GM19099 (cell line): Measurements from ENCODE around the gene IL27RA.
A peak's percentile ranks its signal among the peaks of the same experiment; 100 is the strongest.

Experiments used
- POLR2A ChIP-seq: IDR thresholded peaks from 3 replicates; pipeline ENCODE4 v1.6.1; 2011; ENCODE audit warnings: low read depth; ENCODE audit not compliant: insufficient read length; ENCODE audit errors: extremely low read depth

Gene IL27RA

GRCh38 chr19:14006766-14007562, 24.6 kb upstream of the IL27RA start:
- peak; percentile 70 for TF ChIP-seq POLR2A

- no peak for TF ChIP-seq POLR2A
Measured at GRCh38 chr19:14012378-14012915, 19.1 kb upstream of the IL27RA start.

- peak; percentile 21 for TF ChIP-seq POLR2A
Measured at GRCh38 chr19:14015524-14016035, 16.0 kb upstream of the IL27RA start.

DNA sequence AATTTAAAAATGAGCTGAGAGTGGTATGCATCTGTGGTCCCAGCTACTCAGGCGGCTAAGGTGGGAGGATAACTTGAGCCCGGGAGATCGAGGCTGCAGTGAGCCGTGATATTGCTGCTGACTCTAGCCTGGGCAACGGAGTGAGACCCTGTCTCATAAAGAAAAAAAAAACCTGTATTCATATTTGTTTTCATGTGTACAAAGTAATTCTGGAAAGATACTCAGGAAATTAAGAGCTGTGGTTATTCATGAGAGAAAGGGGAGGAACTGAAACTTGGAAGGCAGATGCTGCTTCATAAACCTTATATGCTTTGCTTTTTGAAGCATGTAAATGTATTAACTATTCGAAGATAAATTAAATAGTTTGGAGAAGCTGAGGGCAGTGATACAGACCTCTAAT, 12.5 kb upstream of the IL27RA start:
- TF ChIP-seq POLR2A, result no peak

GRCh38 chr19:14021474-14021873, 10.1 kb upstream of the IL27RA start:
- TF ChIP-seq POLR2A, result no peak

DNA sequence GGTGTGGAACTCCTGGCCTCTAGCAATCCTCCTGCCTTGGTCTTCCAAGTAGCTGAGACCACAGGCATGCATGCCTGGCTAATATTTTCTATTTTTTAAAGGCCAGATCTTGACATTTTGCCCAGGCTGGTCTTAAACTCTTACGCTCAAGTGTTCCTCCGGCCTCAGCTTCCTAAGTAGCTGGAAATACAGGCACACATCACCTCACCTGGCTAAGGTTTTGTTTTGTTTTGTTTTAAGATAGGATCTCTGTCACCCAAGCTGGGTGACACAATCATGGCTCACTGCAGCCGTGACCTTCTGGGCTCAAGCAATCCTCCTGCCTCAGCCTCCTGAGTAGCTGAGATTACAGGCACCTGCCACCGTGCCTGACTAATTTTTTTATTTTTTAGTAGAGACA, 9.1 kb upstream of the IL27RA start:
- TF ChIP-seq POLR2A, result no peak

GRCh38 chr19:14023404-14024235, 7.9 kb upstream of the IL27RA start:
- no peak for TF ChIP-seq POLR2A

DNA sequence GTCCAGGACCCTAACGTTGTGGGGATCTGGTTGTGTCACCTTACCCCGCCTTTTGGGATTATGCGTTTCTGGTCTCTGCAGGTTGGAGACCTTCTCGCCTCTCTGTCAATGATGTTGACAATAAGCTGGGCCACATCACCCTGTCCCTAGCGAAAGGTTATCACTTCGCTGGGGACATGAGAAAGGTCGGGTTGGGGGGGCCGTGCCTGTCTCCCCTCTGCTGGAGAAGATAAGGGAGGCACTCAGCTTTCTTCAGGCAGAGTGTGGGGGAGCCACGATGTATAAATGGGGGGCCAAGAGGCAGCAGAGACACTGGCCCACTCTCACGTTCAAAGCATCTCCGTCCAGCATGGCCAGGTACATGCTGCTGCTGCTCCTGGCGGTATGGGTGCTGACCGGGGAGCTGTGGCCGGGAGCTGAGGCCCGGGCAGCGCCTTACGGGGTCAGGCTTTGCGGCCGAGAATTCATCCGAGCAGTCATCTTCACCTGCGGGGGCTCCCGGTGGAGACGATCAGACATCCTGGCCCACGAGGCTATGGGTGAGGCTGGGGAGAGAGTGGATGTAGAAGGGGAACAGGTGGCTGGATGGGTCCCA, 3.6 kb upstream of the IL27RA start, which contains the start of gene RLN3:
TSS of gene RLN3 (plus strand) at position 293 of the 595 bp plus-strand sequence. CDS start at position 350, 57 bp downstream.
- no peak for TF ChIP-seq POLR2A

DNA sequence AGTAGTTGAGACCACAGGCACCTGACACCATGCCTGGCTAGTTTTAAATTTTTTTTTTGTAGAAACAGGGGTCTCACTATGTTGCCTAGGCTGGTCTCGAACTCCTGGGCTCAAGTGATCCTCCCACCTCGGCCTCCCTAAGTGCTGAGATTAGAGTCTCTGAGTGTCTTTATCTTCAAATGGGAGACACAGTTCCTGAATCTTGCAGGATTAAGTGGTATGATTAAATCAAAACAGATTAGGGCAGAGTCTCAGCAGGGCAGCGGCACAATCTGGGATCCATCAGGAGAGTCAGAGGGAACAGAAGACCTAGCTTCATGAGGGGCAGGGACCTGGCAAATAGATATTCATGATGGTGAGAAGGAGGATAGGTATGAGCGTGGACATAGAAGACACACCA, 2.7 kb upstream of the IL27RA start:
- TF ChIP-seq POLR2A, result no peak

DNA sequence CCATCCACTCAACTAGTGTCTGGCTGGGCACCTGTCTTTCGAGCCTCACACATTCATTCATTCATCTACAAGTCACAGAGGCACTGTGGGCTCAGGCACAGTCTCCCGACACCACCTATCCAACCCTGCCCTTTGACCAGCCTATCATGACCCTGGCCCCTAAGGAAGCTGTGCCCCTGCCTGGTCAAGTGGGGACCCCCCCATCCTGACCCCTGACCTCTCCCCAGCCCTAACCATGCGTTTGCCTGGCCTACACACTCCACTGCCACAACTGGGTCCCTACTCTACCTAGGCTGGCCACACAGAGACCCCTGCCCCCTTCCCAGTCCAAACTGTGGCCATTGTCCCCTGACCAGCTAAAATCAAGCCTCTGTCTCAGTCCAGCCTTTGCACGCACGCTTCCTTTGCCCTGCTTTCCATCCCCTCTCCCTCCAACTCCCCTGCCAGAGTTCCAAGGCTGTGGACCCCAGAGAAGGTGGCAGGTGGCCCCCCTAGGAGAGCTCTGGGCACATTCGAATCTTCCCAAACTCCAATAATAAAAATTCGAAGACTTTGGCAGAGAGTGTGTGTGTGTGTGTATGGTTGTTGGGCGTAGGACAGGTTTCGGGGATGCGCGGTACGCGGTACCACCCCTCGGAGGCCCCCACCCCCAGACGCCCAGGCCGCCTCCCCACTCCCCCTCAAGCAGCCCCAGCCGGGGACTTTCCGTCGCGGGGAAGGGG, 404 bp upstream of the IL27RA start:
- TF ChIP-seq POLR2A, result no peak

DNA sequence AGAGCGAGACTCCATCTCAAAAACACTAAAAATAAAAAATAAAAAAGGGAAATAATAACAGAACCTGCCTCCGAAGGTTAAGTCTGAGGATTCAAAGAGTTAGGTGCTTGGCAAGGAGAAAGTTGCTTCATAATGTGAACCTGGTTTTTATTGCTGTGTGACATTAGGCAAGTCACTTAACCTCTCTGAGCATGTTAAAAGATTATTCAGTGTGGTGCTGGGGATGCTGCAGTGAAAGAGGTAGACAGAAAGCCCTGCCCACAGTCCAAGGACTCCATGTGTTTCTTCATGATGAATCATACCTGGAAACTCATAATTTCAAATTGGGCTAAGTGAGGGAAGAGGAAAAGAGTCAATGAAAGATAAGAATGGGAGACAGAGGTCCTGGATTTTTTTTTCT, 2.4 kb downstream of the IL27RA start:
- no peak for TF ChIP-seq POLR2A

- TF ChIP-seq POLR2A, result no peak
Measured at GRCh38 chr19:14035706-14036105, 4.1 kb downstream of the IL27RA start.

- TF ChIP-seq POLR2A, result no peak
Measured at GRCh38 chr19:14039181-14039580, 7.6 kb downstream of the IL27RA start.

DNA sequence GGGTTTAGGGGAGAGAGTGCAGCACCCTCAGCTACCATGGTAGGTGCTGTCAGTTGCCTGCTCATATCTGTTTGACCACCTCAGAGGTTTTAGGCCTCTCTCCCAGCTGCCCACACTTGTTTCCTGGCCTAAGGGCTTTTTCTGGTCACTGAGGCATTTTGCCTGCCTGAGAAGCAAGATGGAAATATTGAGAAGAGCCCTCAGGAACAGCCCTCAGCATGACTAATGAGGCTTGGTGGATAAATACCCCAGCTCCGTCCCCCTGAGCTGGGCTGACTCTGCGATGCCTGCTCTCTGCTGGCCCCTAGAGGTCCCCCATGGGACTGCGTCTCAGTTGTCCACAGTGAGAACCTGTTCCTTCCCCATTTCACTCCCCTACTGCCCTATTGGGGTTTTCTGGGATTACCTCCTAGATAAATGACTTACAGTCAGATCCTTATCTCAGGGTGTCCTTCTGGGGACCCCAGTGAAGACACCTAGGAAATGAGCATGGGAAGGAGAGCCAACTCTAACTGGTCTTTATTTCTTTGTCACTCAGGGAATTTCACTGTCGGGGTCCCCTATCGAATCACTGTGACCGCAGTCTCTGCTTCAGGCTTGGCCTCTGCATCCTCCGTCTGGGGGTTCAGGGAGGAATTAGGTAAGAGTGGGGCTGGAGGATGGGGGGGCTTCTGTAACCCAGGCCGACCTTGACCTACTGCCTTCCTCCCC, 17.0 kb downstream of the IL27RA start:
- TF ChIP-seq POLR2A, result no peak

- no peak for TF ChIP-seq POLR2A
Measured at GRCh38 chr19:14050512-14050911, 18.9 kb downstream of the IL27RA start.

GRCh38 chr19:14051980-14052379, 20.4 kb downstream of the IL27RA start:
- no peak for TF ChIP-seq POLR2A
